NT2/D1 (cell line): ENCODE data around the gene C15orf62.

Experiments used
- SUZ12 ChIP-seq: IDR thresholded peaks from 2 replicates; pipeline ENCODE4 v1.6.1; 2011; ENCODE audit not compliant: insufficient read length, insufficient read depth; ENCODE audit errors: extremely low read depth
- YY1 ChIP-seq: IDR thresholded peaks from 2 replicates; pipeline ENCODE4 v1.6.1; 2011; ENCODE audit not compliant: insufficient read length, insufficient read depth
- ZNF274 ChIP-seq: IDR thresholded peaks from 2 replicates; pipeline ENCODE4 v1.6.1; 2011; ENCODE audit warnings: mild to moderate bottlenecking, low read depth, low read length

DNA sequence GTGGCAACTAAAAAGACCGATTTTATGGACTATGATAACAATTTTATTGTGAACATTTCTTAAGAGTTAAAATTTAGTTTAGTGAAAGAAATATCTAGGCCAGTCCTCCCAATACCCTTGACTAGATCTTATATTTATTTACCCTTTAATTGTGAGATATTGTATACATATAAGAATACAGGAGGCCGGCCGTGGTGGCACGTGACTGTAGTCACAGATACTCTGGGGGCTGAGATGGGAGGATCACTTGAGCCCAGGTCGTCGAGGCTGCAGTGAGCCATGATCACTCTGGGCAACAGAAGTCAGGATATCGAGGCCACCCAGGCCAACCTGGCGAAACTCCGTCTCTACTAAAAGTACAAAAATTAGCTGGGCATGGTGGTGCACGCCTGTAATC is 14.0 kb upstream of the C15orf62 start:
- TF ChIP-seq ZNF274 (no peak), YY1 (no peak), SUZ12 (no peak)
